ENCODE results near the gene CD1B.

CD1B gene

GRCh38 chr1:158371188-158371953 lies 40.0 kb upstream of the CD1B start:
- TF ChIP-seq ZNF70 (CRISPR knock-in tag; IDR thresholded peaks at IDR 0.05) (no peak), CREB5 (CRISPR knock-in tag; IDR thresholded peaks at IDR 0.05; ENCODE audit: low read depth) (no peak), SNAI2 (CRISPR knock-in tag; IDR thresholded peaks at IDR 0.05) (no peak), PPARA (CRISPR knock-in tag; IDR thresholded peaks at IDR 0.05; ENCODE audit: borderline replicate concordance) (no peak), ZFP3 (CRISPR knock-in tag; IDR thresholded peaks at IDR 0.05) (no peak), ARNTL (CRISPR knock-in tag; IDR thresholded peaks at IDR 0.05; ENCODE audit: borderline replicate concordance, low read depth) (no peak), ISL1 (CRISPR knock-in tag; IDR thresholded peaks at IDR 0.05) (no peak), ZFP30 (CRISPR knock-in tag; IDR thresholded peaks at IDR 0.05) (no peak), POU6F1 (CRISPR knock-in tag; IDR thresholded peaks at IDR 0.05; ENCODE audit: borderline replicate concordance, low read depth) (no peak), TOX (CRISPR knock-in tag; IDR thresholded peaks at IDR 0.05; ENCODE audit: borderline replicate concordance) (no peak), BACH2 (CRISPR knock-in tag; IDR thresholded peaks at IDR 0.05; ENCODE audit: borderline replicate concordance) (no peak), OSR1 (CRISPR knock-in tag; IDR thresholded peaks at IDR 0.05) (no peak), ESRRG (CRISPR knock-in tag; IDR thresholded peaks at IDR 0.05) (no peak), ZNF8 (CRISPR knock-in tag; IDR thresholded peaks at IDR 0.05) (no peak)
- ATAC-seq: no peak

GRCh38 chr1:158366783-158367182 lies 35.5 kb upstream of the CD1B start:
- TF ChIP-seq ZNF565 (CRISPR knock-in tag; conservative IDR thresholded peaks at IDR 0.05; ENCODE audit: low read depth) (no peak), TCF4 (CRISPR knock-in tag; IDR thresholded peaks at IDR 0.05; ENCODE audit: borderline replicate concordance) (no peak), ESRRG (CRISPR knock-in tag; IDR thresholded peaks at IDR 0.05) (no peak), OSR1 (CRISPR knock-in tag; IDR thresholded peaks at IDR 0.05) (no peak), ISL1 (CRISPR knock-in tag; IDR thresholded peaks at IDR 0.05) (no peak), SNAI2 (CRISPR knock-in tag; IDR thresholded peaks at IDR 0.05) (no peak), PATZ1 (CRISPR knock-in tag; IDR thresholded peaks at IDR 0.05; ENCODE audit: borderline replicate concordance) (no peak), ARNTL (CRISPR knock-in tag; IDR thresholded peaks at IDR 0.05; ENCODE audit: borderline replicate concordance, low read depth) (no peak), PPARA (CRISPR knock-in tag; IDR thresholded peaks at IDR 0.05; ENCODE audit: borderline replicate concordance) (no peak), GLIS3 (CRISPR knock-in tag; IDR thresholded peaks at IDR 0.05) (no peak), ZNF70 (CRISPR knock-in tag; IDR thresholded peaks at IDR 0.05) (no peak), ZFP3 (CRISPR knock-in tag; IDR thresholded peaks at IDR 0.05) (no peak), POU6F1 (CRISPR knock-in tag; IDR thresholded peaks at IDR 0.05; ENCODE audit: borderline replicate concordance, low read depth) (no peak), CSRNP3 (CRISPR knock-in tag; IDR thresholded peaks at IDR 0.05) (no peak)
- ATAC-seq: no peak

GRCh38 chr1:158362941-158363340 lies 31.6 kb upstream of the CD1B start:
- TF ChIP-seq ZNF70 (CRISPR knock-in tag; IDR thresholded peaks at IDR 0.05) (no peak), PPARA (CRISPR knock-in tag; IDR thresholded peaks at IDR 0.05; ENCODE audit: borderline replicate concordance) (no peak), SNAI2 (CRISPR knock-in tag; IDR thresholded peaks at IDR 0.05) (no peak), CSRNP3 (CRISPR knock-in tag; IDR thresholded peaks at IDR 0.05) (no peak)
- ATAC-seq: no peak

Measured in SK-N-SH treated with all-trans-retinoic acid at 6 μM for 48 hours (cell line).